ENCODE data around the gene HNMT.

- TF ChIP-seq CTCF (IDR thresholded peaks at IDR 0.05) (no peak), POLR2AphosphoS5 (IDR thresholded peaks at IDR 0.05) (no peak), EP300 (IDR thresholded peaks at IDR 0.05) (no peak)
These were observed 8.7 kb upstream of the HNMT start for GRCh38 chr2:137955536-137955935.
